HG02885 (cell line): ENCODE measurements around the gene REG1A.

Experiments used
- ATAC-seq: cut with Tn5 transposase; IDR thresholded peaks from one replicate; pipeline ENCODE4 v1.9.1; 2021; ENCODE audit warnings: mild to moderate bottlenecking; ENCODE audit not compliant: unreplicated experiment, poor library complexity

Gene REG1A

GRCh38 chr2:79124907-79125720 is 4.8 kb downstream of the REG1A start:
- no peak for ATAC-seq

GRCh38 chr2:79125721-79125985 is 5.4 kb downstream of the REG1A start:
- no peak for ATAC-seq

GRCh38 chr2:79128406-79128805 is 8.1 kb downstream of the REG1A start:
- ATAC-seq, result no peak

GRCh38 chr2:79129260-79129659 is 9.0 kb downstream of the REG1A start:
- ATAC-seq, result no peak

- no peak for ATAC-seq
These were observed 9.5 kb downstream of the REG1A start for GRCh38 chr2:79129804-79130203.

- no peak for ATAC-seq
These were observed 11.4 kb downstream of the REG1A start for GRCh38 chr2:79131687-79132086.

GRCh38 chr2:79138385-79138784 is 18.1 kb downstream of the REG1A start:
- no peak for ATAC-seq

GRCh38 chr2:79139423-79139822 is 19.1 kb downstream of the REG1A start:
- ATAC-seq, result no peak

- no peak for ATAC-seq
These were observed 35.7 kb downstream of the REG1A start for GRCh38 chr2:79155826-79156476.

GRCh38 chr2:79159030-79159429 is 38.7 kb downstream of the REG1A start:
- no peak for ATAC-seq

- no peak for ATAC-seq
These were observed 39.4 kb downstream of the REG1A start, which contains the start of gene REG3A for GRCh38 chr2:79159653-79160052. REG3A (minus strand) TSS chr2:79159753; CDS start chr2:79159405, 348 bp downstream.

GRCh38 chr2:79162132-79162531 is 41.8 kb downstream of the REG1A start:
- ATAC-seq, result no peak

GRCh38 chr2:79162801-79163200 is 42.5 kb downstream of the REG1A start:
- ATAC-seq, result no peak

GRCh38 chr2:79171348-79171958 is 51.2 kb downstream of the REG1A start:
- ATAC-seq, result no peak
